MM.1S (cell line): Measurements from ENCODE around the gene ASB6.
"Not testable (repeated sequence)": the region's sequence is repeated elsewhere in the genome, so short reads cannot be mapped to it uniquely, and the experiment has no call there.

Experiments used
- DNase-seq: peaks from one replicate; pipeline ENCODE4 v3.0.0-alpha.2; 2015
- H2AFZ ChIP-seq: fragments of 300-600 bp; sonication (generic); 2 replicates; pipeline ENCODE4 v1.6.0; 2016; ENCODE audit warnings: antibody characterized with exemption, low read length
- H3F3A ChIP-seq: fragments of 300-600 bp; sonication (generic); 2 replicates; pipeline ENCODE4 v1.6.1; 2016; ENCODE audit warnings: mild to moderate bottlenecking, antibody characterized with exemption, low read length, moderate library complexity, mixed read lengths; ENCODE audit not compliant: insufficient read depth
- H3K27ac ChIP-seq: fragments of 300-600 bp; sonication (generic); 2 replicates; pipeline ENCODE4 v1.5.1; 2016; ENCODE audit warnings: mild to moderate bottlenecking, low read length
- H3K27me3 ChIP-seq: fragments of 300-600 bp; sonication (generic); replicated peaks from 2 replicates; pipeline ENCODE4 v1.6.0; 2016; ENCODE audit warnings: low read length; ENCODE audit not compliant: insufficient read depth
- H3K36me3 ChIP-seq: fragments of 300-600 bp; sonication (generic); replicated peaks from 2 replicates; pipeline ENCODE4 v1.6.1; 2016; ENCODE audit warnings: mild to moderate bottlenecking, low read length, mixed read lengths; ENCODE audit not compliant: insufficient read depth
- H3K4me1 ChIP-seq: fragments of 300-600 bp; sonication (generic); 2 replicates; pipeline ENCODE4 v1.6.1; 2016; ENCODE audit warnings: low read length, mixed read lengths
- H3K4me2 ChIP-seq: fragments of 300-600 bp; sonication (generic); 2 replicates; pipeline ENCODE4 v1.6.0; 2016; ENCODE audit warnings: low read depth, low read length
- H3K4me3 ChIP-seq: fragments of 300-600 bp; sonication (generic); 2 replicates; pipeline ENCODE4 v1.5.1; 2016; ENCODE audit warnings: low read length, mixed read lengths
- H3K79me2 ChIP-seq: fragments of 300-600 bp; sonication (generic); 2 replicates; pipeline ENCODE4 v1.6.1; 2016; ENCODE audit warnings: mixed run types, low read length, mixed read lengths
- H3K9ac ChIP-seq: fragments of 300-600 bp; sonication (generic); 2 replicates; pipeline ENCODE4 v1.6.1; 2016; ENCODE audit warnings: low read length, mixed read lengths
- H3K9me2 ChIP-seq: fragments of 300-600 bp; sonication (generic); replicated peaks from 2 replicates; pipeline ENCODE4 v1.6.1; 2016; ENCODE audit warnings: mild to moderate bottlenecking, low read length, mixed read lengths; ENCODE audit not compliant: insufficient read depth
- H3K9me3 ChIP-seq: fragments of 300-600 bp; sonication (generic); replicated peaks from 2 replicates; pipeline ENCODE4 v1.6.1; 2016; ENCODE audit warnings: mild to moderate bottlenecking, low read length, mixed read lengths; ENCODE audit not compliant: insufficient read depth
- H4K20me1 ChIP-seq: fragments of 300-600 bp; sonication (generic); 2 replicates; pipeline ENCODE4 v1.6.1; 2016; ENCODE audit warnings: mild to moderate bottlenecking, low read length, moderate library complexity, mixed read lengths; ENCODE audit not compliant: insufficient read depth
- CTCF ChIP-seq: fragments of 300-600 bp; sonication (generic); IDR thresholded peaks from 2 replicates; pipeline ENCODE4 v1.5.1; 2016; ENCODE audit warnings: antibody characterized with exemption, low read length, mixed read lengths
- EZH2 ChIP-seq: fragments of 300-600 bp; sonication (generic); optimal IDR thresholded peaks from 2 replicates; pipeline ENCODE3; 2017; ENCODE audit warnings: low read depth, mild to moderate bottlenecking, antibody characterized with exemption, low read length, mixed read lengths
- EZH2phosphoT487 ChIP-seq: fragments of 300-600 bp; sonication (generic); IDR thresholded peaks from 2 replicates; pipeline ENCODE4 v1.6.1; 2018; ENCODE audit warnings: antibody characterized with exemption, low read length

Gene ASB6

GRCh38 chr9:129665389-129665775 is 23.4 kb upstream of the ASB6 start, which contains the start of gene PRRX2:
Gene PRRX2 (plus strand): TSS chr9:129665647. CDS start chr9:129665868, 221 bp downstream.
- H3K9me3 ChIP-seq: no peaks in the 10 kb centered on the region
- no peaks in the 10 kb centered on the region for H3K9me2 ChIP-seq
- H3K79me2 ChIP-seq: no peaks in the 10 kb centered on the region
- H3K36me3 ChIP-seq: no peaks in the 10 kb centered on the region
- H3F3A ChIP-seq: no peaks in the 10 kb centered on the region
- H2AFZ ChIP-seq: peak within 1 kb of the TSS; percentile 58; the same call in 1 of the 2 replicates
- no peaks in the 10 kb centered on the region for H3K4me1 ChIP-seq
- TF ChIP-seq EZH2phosphoT487 (no peak), CTCF (no peak), EZH2 (no peak)
- peaks cover 60% of the 10 kb centered on the region for H3K27me3 ChIP-seq
- H3K27ac ChIP-seq: no peak within 1 kb of the TSS
- no peak within 1 kb of the TSS for H3K9ac ChIP-seq
- peak within 1 kb of the TSS; percentile 55 for H3K4me2 ChIP-seq
- H3K4me3 ChIP-seq: peak within 1 kb of the TSS; percentile 40
- DNase-seq: no peak
- no peaks in the 10 kb centered on the region for H4K20me1 ChIP-seq

- Histone ChIP-seq H3K4me3 (peak overlapping the region; percentile 40), H3K9me2 (no peaks in the 10 kb centered on the region), H3K4me2 (peak overlapping the region; percentile 55), H4K20me1 (no peaks in the 10 kb centered on the region), H3F3A (no peaks in the 10 kb centered on the region), H3K9me3 (no peaks in the 10 kb centered on the region), H3K27ac (no peak overlapping the region), H3K9ac (no peak overlapping the region), H2AFZ (peak overlapping the region; percentile 58; the same call in 1 of the 2 replicates), H3K4me1 (no peaks in the 10 kb centered on the region), H3K27me3 (peaks cover 60% of the 10 kb centered on the region), H3K36me3 (no peaks in the 10 kb centered on the region), H3K79me2 (no peaks in the 10 kb centered on the region)
- no peak for DNase-seq
- TF ChIP-seq CTCF (no peak), EZH2phosphoT487 (no peak), EZH2 (no peak)
Measured at GRCh38 chr9:129664746-129665388, 22.9 kb upstream of the ASB6 start.

- H3K9me2 ChIP-seq, H3F3A ChIP-seq, H3K9ac ChIP-seq, H3K4me3 ChIP-seq, H2AFZ ChIP-seq, H3K27ac ChIP-seq, H3K4me2 ChIP-seq, H3K79me2 ChIP-seq, H3K36me3 ChIP-seq, H3K4me1 ChIP-seq, H3K9me3 ChIP-seq, DNase-seq, H4K20me1 ChIP-seq: not testable (repeated sequence)
- H3K27me3 ChIP-seq: peaks cover 57% of the 10 kb centered on the region
Measured at GRCh38 chr9:129662239-129662638, 20.3 kb upstream of the ASB6 start.

- Histone ChIP-seq H3K4me3 (no peak overlapping the region), H3K27ac (no peak overlapping the region), H3K4me2 (no peak overlapping the region), H4K20me1 (no peaks in the 10 kb centered on the region), H3K36me3 (no peaks in the 10 kb centered on the region), H3K4me1 (0 out of 2 replicates have a peak, but pooled peaks cover 2% of the 10 kb centered on the region), H3K27me3 (peaks cover 66% of the 10 kb centered on the region), H3K9ac (no peak overlapping the region), H3F3A (no peaks in the 10 kb centered on the region), H3K9me3 (no peaks in the 10 kb centered on the region), H2AFZ (no peak overlapping the region), H3K9me2 (no peaks in the 10 kb centered on the region), H3K79me2 (no peaks in the 10 kb centered on the region)
- TF ChIP-seq EZH2phosphoT487: no peak
- TF ChIP-seq CTCF: no peak
- no peak for TF ChIP-seq EZH2
- no peak for DNase-seq
Measured at GRCh38 chr9:129661029-129661428, 19.1 kb upstream of the ASB6 start.
